HuH-7.5 (cell line): ENCODE results near the gene ACSF2.

Source experiments
- DNase-seq: peaks from one replicate; pipeline ENCODE4 v3.0.0; 2011; ENCODE audit warnings: low spot score

Gene ACSF2

DNA sequence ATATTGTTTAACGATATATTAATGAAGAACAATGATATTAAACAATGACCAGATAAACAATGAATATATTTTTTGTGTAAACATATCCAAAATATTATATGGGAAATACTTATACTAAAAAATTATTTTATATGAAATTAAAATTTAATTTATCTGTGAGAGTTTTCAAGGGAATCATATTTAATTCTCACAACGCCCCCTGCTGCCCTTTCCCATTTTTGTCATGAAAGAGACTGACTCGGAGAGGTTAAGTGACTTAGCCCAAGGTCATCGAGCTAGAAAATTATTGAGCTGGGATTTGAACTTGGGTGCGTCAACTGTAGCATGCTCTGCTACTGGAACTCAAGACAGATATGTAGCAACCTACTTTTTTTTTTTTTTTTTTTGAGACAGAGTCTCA lies 75.0 kb downstream of the ACSF2 start:
- no peak for DNase-seq

DNA sequence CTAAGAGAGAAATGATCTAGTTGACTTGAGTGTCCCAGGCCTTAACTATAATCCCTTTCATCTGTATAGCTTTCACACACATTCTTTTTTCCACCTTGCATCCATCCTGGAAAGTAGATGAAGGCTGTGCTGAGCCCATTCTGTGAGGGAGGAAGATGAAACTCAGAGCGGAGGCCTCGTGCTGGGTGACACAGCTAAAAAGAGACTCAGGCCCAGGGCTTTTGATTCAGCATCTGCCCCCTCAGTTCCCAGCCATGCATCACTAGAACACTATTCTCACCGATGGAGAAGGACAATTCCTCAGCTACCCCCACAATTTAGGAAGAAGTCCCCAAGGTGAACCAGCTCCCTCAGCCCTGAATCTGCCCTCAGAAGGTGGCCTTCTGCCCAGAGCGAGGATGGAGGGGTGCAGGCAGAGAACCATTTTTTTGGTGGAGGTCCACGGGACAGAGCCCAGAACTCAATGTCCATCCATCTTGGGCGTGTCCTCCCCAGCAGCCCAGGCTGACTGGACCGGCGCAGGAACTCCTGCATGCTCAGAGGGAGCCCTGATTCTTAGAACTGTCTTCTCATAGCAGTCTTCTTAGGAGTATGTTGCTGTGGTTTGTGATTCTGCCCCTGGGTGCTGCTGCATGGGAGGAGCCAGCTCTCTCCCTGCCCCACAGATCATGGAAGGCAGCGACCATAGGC lies 76.4 kb downstream of the ACSF2 start:
- no peak for DNase-seq

GRCh38 chr17:50505591-50506130 lies 79.6 kb downstream of the ACSF2 start:
- DNase-seq, result no peak

DNA sequence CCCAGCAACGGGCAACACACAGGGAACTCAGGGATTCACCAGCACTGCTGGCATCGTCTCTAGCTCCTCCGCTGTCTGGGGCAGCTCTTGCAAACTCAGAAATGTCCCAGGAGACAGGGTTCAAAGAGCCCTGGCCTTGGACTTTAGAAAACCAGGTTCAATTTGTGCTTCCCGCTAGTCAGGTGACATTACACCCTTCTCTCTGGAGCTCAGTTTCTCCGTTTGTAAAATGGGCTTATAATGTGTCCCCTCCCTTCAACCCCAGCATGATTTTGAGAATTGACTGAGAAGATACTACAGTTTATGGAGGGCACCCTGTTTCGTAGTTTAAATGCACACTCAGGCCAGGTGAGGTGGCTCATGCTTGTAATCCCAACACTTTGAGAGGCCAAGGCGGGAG lies 80.3 kb downstream of the ACSF2 start:
- no peak for DNase-seq

- no peak for DNase-seq
These were observed 82.0 kb downstream of the ACSF2 start, which contains the start of gene MYCBPAP for GRCh38 chr17:50507871-50508572. Gene MYCBPAP, plus strand, starts transcription at chr17:50508439. Its CDS starts 236 bp downstream, at chr17:50508675.

- DNase-seq, result no peak
These were observed 82.8 kb downstream of the ACSF2 start for GRCh38 chr17:50508573-50509460.

DNA sequence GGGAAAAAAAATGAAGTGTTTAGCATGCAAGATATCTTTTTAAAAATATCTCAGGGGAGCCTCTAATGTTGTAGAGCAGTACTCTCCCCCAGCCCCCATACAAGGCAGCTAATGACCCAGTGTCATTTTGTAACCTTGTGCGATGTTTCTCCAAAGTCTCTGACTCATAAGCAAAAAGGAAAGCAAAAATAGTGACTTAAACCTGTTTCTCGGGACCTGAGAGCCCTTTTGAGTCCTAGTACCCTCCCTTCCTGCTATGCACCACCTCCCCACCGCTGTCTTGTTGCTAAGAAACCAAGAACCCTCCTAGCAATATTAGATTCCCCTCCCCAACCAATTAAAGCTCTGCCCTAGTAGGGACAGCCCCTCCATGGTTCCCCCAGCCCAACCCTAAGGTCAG lies 85.0 kb downstream of the ACSF2 start:
- DNase-seq, result no peak

DNA sequence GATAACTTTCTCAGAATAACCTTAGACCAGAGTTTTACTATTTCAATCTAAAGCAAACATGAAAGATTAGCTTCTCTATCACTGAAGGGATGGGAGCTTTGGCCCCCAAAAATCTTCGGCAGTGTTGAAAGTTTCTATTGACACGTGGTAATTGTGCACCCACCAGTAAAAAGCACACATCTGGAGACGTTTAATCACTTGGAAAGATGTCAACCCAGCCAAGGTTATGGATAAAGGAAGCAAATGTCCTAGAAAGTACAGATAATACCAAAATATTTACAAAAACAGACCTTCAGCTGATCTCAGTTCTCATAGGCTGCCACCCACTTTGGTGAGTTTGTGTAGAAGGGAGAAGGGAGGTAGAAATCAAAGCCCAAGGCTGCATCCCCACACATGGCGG lies 87.5 kb downstream of the ACSF2 start:
- no peak for DNase-seq

- no peak for DNase-seq
These were observed 88.4 kb downstream of the ACSF2 start for GRCh38 chr17:50514388-50514787.

DNA sequence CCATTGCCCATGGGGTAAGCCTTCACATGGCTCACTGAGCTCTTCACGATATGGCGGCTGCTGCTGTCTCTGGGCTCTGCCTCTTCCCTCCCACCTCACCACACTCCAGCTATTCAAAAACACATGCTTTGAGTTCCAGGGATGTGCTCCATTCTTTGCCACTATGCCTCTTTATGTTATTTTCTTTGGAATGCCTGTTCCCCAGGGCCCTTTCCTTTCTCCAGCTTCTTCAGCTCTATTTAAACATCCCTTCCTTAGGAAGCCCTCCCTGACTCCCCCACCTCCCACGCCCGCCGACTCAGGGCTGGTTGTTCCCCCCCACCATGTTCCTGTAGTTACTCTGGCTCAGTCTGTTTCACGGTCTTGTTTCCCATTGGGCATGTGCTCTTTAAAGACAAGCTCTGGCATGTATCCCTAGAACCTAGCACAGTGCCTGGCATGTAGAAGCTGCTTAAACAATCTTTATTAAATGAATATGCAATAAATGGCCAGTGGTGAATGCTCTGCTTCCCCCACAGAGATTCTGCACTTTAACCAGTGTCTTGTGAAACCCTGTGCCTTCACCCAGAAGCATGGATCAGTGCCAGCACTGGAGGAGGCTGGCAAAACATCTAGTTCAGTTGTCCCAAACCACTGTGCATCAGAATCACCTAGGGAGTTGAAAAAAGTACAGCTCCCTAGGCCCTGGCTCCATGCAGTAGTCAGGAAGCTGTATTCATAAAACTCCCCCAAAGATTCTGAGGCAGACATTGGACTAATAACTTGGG lies 89.1 kb downstream of the ACSF2 start:
- DNase-seq, result no peak

DNA sequence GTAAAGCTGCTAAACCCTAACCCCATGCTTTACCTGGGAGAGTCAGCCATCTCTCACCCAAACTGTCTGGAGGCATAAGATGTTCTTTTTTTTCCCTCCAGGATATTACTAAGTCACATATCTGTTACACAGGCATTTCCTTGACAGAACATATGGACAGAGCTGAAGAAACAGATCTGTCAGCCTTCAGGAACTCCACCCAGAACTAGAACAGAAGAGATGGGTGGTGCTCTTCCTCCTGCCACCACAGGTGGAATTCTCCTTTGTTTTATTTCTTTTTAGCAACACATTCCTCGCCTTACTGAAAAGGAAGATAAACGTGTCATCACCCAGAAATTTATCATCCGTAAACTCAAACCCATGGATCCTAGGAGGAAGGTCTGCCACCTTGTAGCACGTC lies 91.0 kb downstream of the ACSF2 start:
- no peak for DNase-seq

DNA sequence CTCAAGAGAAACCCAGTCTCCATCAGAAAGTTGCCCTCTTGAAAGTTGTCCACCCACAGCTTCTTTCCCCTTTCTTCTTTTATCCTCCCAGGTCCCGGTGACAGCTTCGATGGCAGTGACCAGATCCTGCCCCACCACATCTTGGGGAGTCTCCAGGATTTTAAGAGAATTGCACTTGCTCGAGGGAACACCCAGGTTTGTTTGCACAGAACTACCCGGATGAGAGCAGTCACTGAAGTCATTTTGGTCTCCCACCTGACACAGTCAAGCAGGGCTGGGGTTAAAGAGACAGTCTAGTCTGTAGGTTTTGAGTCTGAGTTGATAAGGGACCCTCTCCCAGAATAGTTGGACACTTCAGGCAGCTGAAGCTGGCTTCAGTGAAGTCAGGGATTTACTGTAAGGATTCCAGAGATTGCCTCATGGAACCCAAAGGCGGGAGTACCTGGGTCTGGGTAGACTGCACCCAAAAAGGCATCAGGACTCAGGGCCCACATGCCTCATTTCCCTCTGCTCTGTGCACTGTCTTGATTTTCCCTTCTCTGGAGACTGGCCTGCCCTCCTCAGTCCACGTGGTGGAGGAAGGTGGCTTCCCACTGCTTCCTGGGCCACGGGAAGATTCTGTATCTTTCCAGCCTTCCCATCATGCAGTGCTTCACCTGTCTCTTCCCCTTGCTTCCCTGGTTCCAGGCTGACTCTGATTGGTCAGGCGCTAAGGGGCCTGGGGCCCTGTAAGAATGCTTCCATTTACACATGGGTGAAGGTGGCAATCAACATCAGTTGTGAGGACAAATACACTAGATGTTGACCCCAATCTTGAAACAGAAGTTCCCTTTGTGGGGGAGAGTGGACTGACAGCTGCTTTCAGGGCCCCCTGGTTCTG lies 91.7 kb downstream of the ACSF2 start:
- DNase-seq, result no peak

DNA sequence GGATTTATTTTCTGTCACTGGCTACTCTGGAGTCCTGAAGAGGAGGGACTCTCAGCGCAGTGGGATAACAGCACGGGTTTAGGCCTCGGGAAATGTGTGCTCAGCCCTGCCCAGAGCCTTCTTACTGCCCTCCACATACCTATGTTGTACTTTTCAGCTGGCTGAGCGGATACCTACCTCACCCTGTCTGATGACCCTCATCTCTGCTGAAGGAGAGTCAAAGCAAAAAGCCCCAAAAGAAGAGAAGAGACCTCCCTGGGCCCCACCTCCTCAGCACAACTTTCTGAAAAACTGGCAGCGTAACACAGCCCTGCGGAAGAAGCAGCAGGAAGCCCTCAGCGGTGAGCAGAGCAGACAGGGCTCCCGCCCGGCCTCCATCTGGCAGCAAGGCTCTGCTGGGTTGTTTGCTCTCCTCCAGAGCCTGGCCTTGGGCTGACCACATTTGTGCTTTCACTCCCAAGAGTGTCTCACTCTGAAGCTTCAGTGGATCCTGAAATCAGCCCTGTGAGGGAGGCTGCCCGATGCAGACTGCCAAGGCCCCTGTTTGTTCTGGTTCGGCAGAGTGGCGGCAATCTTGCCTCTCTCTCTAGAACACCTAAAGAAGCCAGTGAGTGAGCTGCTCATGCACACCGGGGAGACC lies 92.5 kb downstream of the ACSF2 start:
- DNase-seq, result no peak

GRCh38 chr17:50519141-50519834 lies 93.3 kb downstream of the ACSF2 start:
- no peak for DNase-seq

DNA sequence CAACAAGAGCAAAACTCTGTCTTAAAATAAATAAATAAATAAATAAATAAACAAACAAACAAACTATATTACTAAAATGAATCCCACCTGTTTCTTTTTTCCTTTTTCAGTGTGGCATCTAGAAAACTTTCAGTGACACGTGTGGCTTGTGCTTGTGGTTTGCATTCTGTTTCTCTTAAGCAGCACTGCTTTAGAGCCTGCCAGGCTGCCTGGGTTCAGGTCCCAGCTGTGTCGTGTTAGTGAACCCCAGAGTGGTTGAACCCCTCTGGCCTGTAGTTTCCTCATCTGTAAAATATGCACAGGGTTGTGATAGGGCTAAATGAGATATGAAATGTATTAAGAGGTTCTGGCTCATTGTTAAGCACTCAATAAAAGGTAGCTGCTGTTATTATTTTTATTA lies 94.5 kb downstream of the ACSF2 start:
- DNase-seq, result no peak

GRCh38 chr17:50521514-50521913 lies 95.5 kb downstream of the ACSF2 start:
- DNase-seq, result no peak

DNA sequence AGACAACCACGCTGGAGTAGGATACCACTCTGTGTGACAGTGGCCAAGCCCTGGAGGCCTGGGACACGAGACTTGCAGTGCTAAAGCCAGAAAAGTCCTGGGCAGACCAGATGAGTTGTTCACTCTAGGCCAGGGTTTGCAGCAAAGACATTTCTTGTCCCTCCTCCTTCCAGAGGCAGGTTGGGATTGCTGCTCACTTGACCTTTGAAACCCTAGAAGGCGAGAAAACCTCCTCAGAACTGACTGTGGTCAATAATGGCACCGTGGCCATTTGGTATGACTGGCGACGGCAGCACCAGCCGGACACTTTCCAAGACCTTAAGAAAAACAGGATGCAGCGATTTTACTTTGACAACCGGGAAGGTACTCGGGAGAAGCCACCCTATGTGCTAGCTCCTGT lies 96.7 kb downstream of the ACSF2 start:
- no peak for DNase-seq

DNA sequence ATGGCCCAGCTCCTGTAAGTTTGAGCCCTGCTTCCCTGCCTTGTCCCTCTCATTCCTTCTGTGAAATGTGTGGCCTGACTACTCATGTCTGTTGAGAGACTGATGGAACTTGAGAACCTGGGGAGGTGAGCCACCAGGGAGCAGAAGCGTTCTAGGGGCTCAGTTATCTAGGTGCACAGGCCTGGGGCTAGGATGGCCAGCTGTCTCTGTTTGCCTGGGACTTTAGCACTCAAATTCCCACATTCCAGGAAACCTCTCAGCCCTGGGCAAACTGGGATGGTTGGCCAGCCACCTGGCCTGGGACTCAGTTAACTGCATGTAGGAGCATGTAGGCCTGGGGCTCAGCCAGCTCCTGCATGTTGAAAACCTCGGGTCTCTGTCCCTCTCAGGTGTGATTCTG lies 97.2 kb downstream of the ACSF2 start:
- no peak for DNase-seq
